Right atrium auricular region (tissue), 2 donors: Measurements from ENCODE around the gene ZEB1. TPM values are rescaled to one million over a fixed set of nuclear protein-coding genes. Genes with fewer than 3 reads are reported as not detected.

Source experiments
- DNase-seq: peaks from one replicate; pipeline ENCODE4 v3.0.0-alpha.2; 2019; ENCODE audit warnings: low spot score
- H3K27ac ChIP-seq, 2 donors: fragments of 200-600 bp; sonication (generic); 1 replicate in 1 of 2; 2 replicates in 1 of 2; pipeline ENCODE4 v1.5.1; 2016 to 2019
- H3K27me3 ChIP-seq, 2 donors: fragments of 200-600 bp; sonication (generic); one replicate each; pipeline versions ENCODE4 v1.5.1 to v1.6.0; 2017 to 2019
- H3K36me3 ChIP-seq: fragments of 200-600 bp; sonication (generic); one replicate; pipeline ENCODE4 v1.5.1; 2016
- H3K4me1 ChIP-seq, 2 donors: fragments of 200-600 bp; sonication (generic); one replicate each; pipeline versions ENCODE4 v1.5.1 to v1.6.0; 2017 to 2019
- H3K4me3 ChIP-seq, 2 donors: fragments of 200-600 bp; sonication (generic); 1 replicate in 1 of 2; 2 replicates in 1 of 2; pipeline ENCODE4 v1.5.1; 2017 to 2019; ENCODE audit warnings: mild to moderate bottlenecking in 1 of 2, moderate library complexity in 1 of 2
- H3K9me3 ChIP-seq, 2 donors: fragments of 200-600 bp; sonication (generic); one replicate each; pipeline ENCODE4 v1.5.1; 2019
- CTCF ChIP-seq, 2 donors: fragments of 200-600 bp; sonication (generic); IDR thresholded peaks; one replicate each; pipeline ENCODE4 v1.5.1; 2019; ENCODE audit warnings: antibody characterized with exemption in 2 of 2
- total RNA-seq, 2 donors: library from RNA; depleted of rRNA; stranded (reverse); fragments of >200 nt; gene quantifications; one replicate each; pipeline ENCODE4 v1.1.0, GENCODE V29; 2016

ZEB1 gene
- total RNA-seq, 2 donors from 2014 or later, result 52.9 to 60.8 TPM

- Histone ChIP-seq H3K27ac (no peak overlapping the region), H3K36me3 (no peaks in the 10 kb centered on the region), H3K27me3 (no peaks in the 10 kb centered on the region), H3K9me3 (no peaks in the 10 kb centered on the region), H3K4me1 (peaks cover 0 to 4% of the 10 kb centered on the region in 2 donors), H3K4me3 (no peak overlapping the region)
- TF ChIP-seq CTCF (IDR thresholded peaks at IDR 0.05), result no peak
- DNase-seq, result no peak
These were observed 5.6 kb upstream of the ZEB1 start for GRCh38 chr10:31313396-31313795.

DNA sequence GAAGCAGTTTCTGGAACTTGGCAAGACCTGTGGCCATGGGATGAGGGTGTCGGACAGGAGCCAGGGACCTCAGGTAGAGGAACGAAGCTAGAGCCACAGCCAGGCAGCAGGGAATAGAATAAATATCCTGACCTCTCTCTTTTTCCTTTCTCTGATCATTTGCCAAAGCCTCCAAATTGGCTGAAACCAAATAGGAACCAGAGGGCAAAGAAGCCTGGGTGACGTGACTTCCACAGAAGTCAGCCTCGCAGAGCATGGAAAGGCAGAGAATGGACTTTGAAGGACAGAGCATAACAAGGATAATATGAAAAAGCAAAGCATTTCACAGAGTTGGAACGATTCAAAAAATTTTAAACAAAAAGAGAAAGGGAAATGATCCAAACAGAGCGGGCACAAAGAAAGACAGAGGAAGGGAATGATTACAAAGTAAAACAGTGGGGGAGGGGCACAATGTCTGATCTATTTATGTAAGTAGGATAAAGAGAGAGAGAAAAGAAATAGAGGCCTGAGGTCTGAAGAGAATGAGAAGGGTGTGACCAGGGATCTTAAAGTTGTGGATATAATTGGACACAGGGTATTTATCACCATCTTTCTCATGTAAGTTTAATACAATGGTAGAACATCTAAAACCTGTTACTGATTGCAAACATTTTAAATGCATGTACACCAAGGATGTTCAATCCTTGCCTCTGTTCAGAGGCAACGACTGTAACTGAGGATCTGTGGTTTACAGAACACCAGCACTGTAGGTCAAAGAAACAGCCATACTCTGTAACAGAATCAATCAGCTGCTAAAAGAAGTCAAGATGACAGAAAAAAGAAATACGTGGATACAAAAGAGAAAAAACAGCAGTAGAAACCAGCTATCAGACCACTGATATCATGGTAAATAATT lies 4.5 kb upstream of the ZEB1 start:
- no peak for DNase-seq
- H3K4me3 ChIP-seq, result no peak overlapping the region
- no peak for TF ChIP-seq CTCF (IDR thresholded peaks at IDR 0.05)
- H3K36me3 ChIP-seq, result no peaks in the 10 kb centered on the region
- H3K27me3 ChIP-seq, result no peaks in the 10 kb centered on the region
- no peak overlapping the region for H3K27ac ChIP-seq
- no peaks in the 10 kb centered on the region for H3K9me3 ChIP-seq
- H3K4me1 ChIP-seq, result peaks cover 0 to 4% of the 10 kb centered on the region in 2 donors

- no peak for TF ChIP-seq CTCF (IDR thresholded peaks at IDR 0.05)
- Histone ChIP-seq H3K27me3 (no peaks in the 10 kb centered on the region), H3K27ac (no peak overlapping the region), H3K9me3 (no peaks in the 10 kb centered on the region), H3K4me1 (peaks cover 0 to 4% of the 10 kb centered on the region in 2 donors), H3K4me3 (no peak overlapping the region), H3K36me3 (no peaks in the 10 kb centered on the region)
- DNase-seq, result no peak
These were observed 3.6 kb upstream of the ZEB1 start for GRCh38 chr10:31315453-31315852.

- no peak for TF ChIP-seq CTCF (IDR thresholded peaks at IDR 0.05)
- no peak overlapping the region for H3K4me3 ChIP-seq
- no peak overlapping the region for H3K27ac ChIP-seq
- H3K27me3 ChIP-seq, result no peaks in the 10 kb centered on the region
- H3K9me3 ChIP-seq, result no peaks in the 10 kb centered on the region
- H3K4me1 ChIP-seq, result peaks cover 0 to 12% of the 10 kb centered on the region in 2 donors
- no peak for DNase-seq
- no peaks in the 10 kb centered on the region for H3K36me3 ChIP-seq
These were observed 1.8 kb upstream of the ZEB1 start for GRCh38 chr10:31317171-31317570.

- H3K4me1 ChIP-seq, result peaks cover 0 to 12% of the 10 kb centered on the region in 2 donors
- TF ChIP-seq CTCF (IDR thresholded peaks at IDR 0.05), result no peak
- H3K27me3 ChIP-seq, result no peaks in the 10 kb centered on the region
- no peaks in the 10 kb centered on the region for H3K36me3 ChIP-seq
- peak overlapping the region; percentile 85 to 96 for H3K4me3 ChIP-seq
- H3K9me3 ChIP-seq, result no peaks in the 10 kb centered on the region
- H3K27ac ChIP-seq, result peak overlapping the region; percentile 98 to 99
- no peak for DNase-seq
These were observed 1.2 kb upstream of the ZEB1 start for GRCh38 chr10:31317652-31318381.
